ENCODE data around the gene GPR157. TPM values are rescaled to one million over a fixed set of nuclear protein-coding genes. Genes with fewer than 3 reads are reported as not detected.
A peak's percentile ranks its signal among the peaks of the same experiment; 100 is the strongest.

GPR157 gene
- total RNA-seq, 4 donors from 2014 or later: 2.8 to 10.5 (median 6.2) TPM

GRCh38 chr1:9143250-9143649, 14.3 kb upstream of the GPR157 start:
- WGBS, 2 donors: 60 to 76% methylated on average over 6 to 7 of the region's 7 CpGs

GRCh38 chr1:9139930-9140329, 11.0 kb upstream of the GPR157 start:
- TF ChIP-seq EP300 (IDR thresholded peaks at IDR 0.05): no peak
- TF ChIP-seq POLR2A (IDR thresholded peaks at IDR 0.05): no peak
- no peak for TF ChIP-seq CTCF (IDR thresholded peaks at IDR 0.05)
- no peaks in the 10 kb centered on the region for H3K9me3 ChIP-seq
- 88 to 90% methylated on average over 2 of the region's 2 CpGs for WGBS, 2 donors

More at GRCh38 chr1:9143250-9143649, 14.3 kb upstream of the GPR157 start:
- Histone ChIP-seq H3K27ac (peak overlapping the region in 2 of 4 donors; percentile 26 to 38), H3K4me1 (peaks cover 0 to 15% (median 1%) of the 10 kb centered on the region in 4 donors), H3K9me3 (no peaks in the 10 kb centered on the region), H3K27me3 (no peaks in the 10 kb centered on the region), H3K4me3 (no peak overlapping the region), H3K36me3 (no peaks in the 10 kb centered on the region)
- TF ChIP-seq CTCF (IDR thresholded peaks at IDR 0.05) (no peak), EP300 (IDR thresholded peaks at IDR 0.05) (peak in 1 of 2 donors; percentile 30)
- peak in 1 of 2 donors; percentile 35 for DNase-seq (ENCODE audit: low spot score in 2 of 2)

GRCh38 chr1:9136932-9137331, 8.0 kb upstream of the GPR157 start:
- H3K4me3 ChIP-seq: no peak overlapping the region
- TF ChIP-seq CTCF (IDR thresholded peaks at IDR 0.05): no peak
- no peak for TF ChIP-seq POLR2A (IDR thresholded peaks at IDR 0.05)
- no peak for TF ChIP-seq EP300 (IDR thresholded peaks at IDR 0.05)
- H3K36me3 ChIP-seq: no peaks in the 10 kb centered on the region
- no peak for DNase-seq (ENCODE audit: low spot score in 2 of 2)
- H3K4me1 ChIP-seq: peaks cover 0 to under 1% (median 0%) of the 10 kb centered on the region in 4 donors
- no peaks in the 10 kb centered on the region for H3K27me3 ChIP-seq
- H3K9me3 ChIP-seq: no peaks in the 10 kb centered on the region
- H3K27ac ChIP-seq: no peak overlapping the region
- 76 to 78% methylated on average over 8 of the region's 8 CpGs for WGBS, 2 donors

More at GRCh38 chr1:9139930-9140329, 11.0 kb upstream of the GPR157 start:
- Histone ChIP-seq H3K36me3 (no peaks in the 10 kb centered on the region), H3K4me1 (peaks cover 0 to 15% (median 1%) of the 10 kb centered on the region in 4 donors), H3K27ac (no peak overlapping the region), H3K27me3 (no peaks in the 10 kb centered on the region), H3K4me3 (no peak overlapping the region)
- DNase-seq (ENCODE audit: low spot score in 2 of 2): no peak

GRCh38 chr1:9135073-9135836, 6.4 kb upstream of the GPR157 start:
- Histone ChIP-seq H3K27ac (no peak overlapping the region), H3K36me3 (no peaks in the 10 kb centered on the region), H3K4me3 (no peak overlapping the region), H3K9me3 (no peaks in the 10 kb centered on the region), H3K4me1 (no peaks in the 10 kb centered on the region), H3K27me3 (no peaks in the 10 kb centered on the region)
- TF ChIP-seq POLR2A (IDR thresholded peaks at IDR 0.05) (no peak), EP300 (IDR thresholded peaks at IDR 0.05) (no peak), CTCF (IDR thresholded peaks at IDR 0.05) (no peak)
- no peak for DNase-seq (ENCODE audit: low spot score in 2 of 2)
- 74 to 76% methylated on average over 10 of the region's 10 CpGs for WGBS, 2 donors

- H3K27me3 ChIP-seq: no peaks in the 10 kb centered on the region
- no peaks in the 10 kb centered on the region for H3K9me3 ChIP-seq
- no peak for TF ChIP-seq POLR2A (IDR thresholded peaks at IDR 0.05)
- TF ChIP-seq CTCF (IDR thresholded peaks at IDR 0.05): no peak
- no peak for TF ChIP-seq EP300 (IDR thresholded peaks at IDR 0.05)
- H3K4me3 ChIP-seq: no peak overlapping the region
- no peaks in the 10 kb centered on the region for H3K36me3 ChIP-seq
- H3K4me1 ChIP-seq: peaks cover 0 to 3% (median 0%) of the 10 kb centered on the region in 4 donors
- no peak overlapping the region for H3K27ac ChIP-seq
- 40 to 44% methylated on average over 5 of the region's 5 CpGs for WGBS, 2 donors
- no peak for DNase-seq (ENCODE audit: low spot score in 2 of 2)
These were observed 5.1 kb upstream of the GPR157 start for GRCh38 chr1:9133870-9134585.
